ENCODE data around the gene TIMM13.

The TIMM13 gene

DNA sequence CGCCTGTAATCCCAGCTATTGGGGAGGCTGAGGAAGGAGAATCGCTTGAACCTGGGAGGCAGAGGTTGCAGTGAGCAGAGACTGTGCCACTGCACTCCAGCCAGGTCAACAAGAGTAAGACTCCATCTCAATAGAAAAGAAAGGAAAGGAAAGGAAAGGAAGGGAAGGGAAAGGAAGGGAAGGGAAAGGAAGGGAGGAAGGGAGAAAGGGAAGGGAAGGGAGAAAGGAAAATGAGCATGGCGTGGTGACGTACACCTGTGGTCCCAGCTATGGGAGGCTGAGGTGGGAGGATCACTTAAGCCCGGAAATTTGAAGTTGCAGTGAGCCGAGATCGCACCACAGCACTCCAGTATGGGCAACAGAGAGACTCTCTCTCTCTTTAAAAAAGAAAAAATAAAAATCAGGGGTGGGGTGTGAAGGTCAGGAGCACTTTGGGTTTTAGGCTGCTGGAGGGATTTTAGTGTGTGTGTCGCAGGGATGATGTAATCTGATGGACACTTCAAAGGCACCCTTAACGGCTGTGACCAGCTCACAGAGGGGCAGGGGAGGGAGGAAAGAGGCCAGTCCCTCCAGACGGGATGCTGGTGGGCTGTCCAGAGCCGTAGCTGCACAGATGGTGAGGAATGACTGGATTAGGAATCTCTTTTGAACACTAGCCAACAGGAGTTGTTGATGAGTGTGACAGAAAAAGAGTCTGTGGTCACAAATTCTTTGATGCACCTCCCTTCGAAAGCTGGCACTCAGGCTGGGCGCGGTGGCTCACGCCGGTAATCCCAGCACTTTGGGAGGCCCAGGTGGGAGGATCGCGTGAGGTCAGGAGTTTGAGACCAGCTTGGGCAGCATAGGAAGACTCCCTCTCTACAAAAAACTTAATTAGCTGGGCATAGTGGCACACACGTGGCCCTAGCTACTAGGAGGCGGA is 39.8 kb downstream of the TIMM13 start:
- DNase-seq (ENCODE audit: low read depth in 2 of 2, low spot score in 1 of 2) = no peak

DNA sequence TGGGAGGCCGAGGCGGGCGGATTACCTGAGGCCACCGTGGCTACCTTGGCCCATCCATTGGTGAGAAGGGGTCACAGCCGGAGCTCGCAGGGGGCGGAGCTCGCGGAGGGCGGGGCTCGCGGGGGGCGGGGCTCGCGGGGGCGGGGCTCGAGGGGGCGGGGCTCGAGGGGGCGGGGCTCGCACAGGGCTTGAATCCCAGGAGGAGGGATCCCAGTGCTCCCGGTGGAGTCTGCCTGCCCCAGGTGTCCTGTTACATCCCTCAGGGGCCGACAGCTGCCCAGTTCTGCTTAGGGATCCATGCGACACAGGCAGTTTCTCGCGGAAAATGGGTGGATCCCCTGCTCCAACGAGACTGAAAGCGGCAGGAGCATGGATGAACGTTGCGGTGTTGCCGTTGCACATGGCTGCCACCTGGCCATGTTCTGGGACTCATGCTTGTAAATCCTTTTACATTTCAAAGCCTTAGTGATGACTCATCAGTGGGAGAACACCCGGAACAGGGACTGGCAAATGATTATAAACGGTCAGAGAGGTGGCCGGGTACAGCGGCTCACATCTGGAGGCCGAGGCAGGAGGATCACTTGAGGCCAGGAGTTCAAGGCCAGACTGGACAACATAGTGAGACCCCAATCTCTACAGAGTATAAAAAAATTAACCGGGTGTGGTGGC is 42.2 kb downstream of the TIMM13 start:
- DNase-seq (ENCODE audit: low read depth in 2 of 2, low spot score in 1 of 2) = no peak

DNA sequence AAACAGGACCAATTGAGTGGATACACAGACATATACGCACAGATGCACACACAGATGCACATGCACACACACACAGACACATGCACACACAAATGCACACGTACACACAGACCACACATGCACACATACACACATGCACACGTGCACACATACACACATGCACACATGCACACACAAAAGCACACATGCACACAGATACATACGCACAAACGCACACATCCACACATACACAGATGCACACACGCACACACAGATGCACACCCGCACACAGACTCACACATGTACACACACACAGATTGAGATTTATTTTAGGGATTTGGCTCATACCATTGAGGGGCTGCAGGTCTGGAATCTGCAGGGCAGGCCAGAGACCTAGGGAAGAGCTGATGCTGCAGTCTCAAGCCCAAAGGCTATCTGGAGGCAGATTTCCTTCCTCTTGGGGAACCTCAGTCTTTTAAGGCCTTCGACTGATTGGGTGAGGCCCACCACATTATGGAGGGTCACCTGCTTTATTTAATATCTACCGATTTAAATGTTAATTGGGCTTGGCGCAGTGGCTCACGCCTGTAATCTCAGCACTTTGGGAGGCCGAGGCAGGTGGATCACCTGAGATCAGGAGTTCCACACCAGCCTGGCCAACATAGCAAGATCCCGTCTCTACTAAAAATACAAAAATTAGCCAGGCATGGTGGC is 44.7 kb downstream of the TIMM13 start:
- no peak for DNase-seq (ENCODE audit: low read depth in 2 of 2, low spot score in 1 of 2)

DNA sequence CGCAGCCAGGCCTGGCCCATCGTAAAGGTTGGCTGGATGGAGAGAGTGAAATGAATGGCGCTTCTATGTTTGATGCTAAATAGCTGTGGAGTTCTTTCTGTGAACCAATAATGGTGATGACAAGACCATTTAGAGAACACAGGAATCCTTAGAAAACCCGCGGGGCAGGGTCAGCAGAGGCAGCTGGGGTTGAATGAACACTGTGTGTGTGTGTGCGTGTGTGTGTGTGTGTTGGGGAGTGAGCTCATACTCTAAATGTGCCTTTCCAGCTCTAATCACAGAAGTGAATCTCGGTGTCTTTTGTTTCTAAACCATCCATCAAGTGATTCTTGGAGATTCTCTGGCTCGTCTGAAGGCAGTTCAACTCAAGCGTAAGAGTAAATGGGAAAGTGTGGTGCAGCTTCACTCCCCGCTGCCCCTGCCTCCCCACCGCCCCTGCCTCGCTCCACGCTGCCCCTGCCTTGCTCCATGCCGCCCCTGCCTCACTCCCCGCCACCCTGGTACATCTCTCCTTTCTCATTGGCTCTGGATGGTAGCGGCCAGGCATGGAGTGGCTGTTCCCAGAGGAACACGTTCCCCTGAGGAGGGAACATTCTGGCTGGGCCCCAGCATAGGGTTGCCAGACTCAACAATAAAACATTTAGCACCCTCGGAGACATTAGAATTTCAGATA is 46.1 kb downstream of the TIMM13 start:
- no peak for DNase-seq (ENCODE audit: low read depth in 2 of 2, low spot score in 1 of 2)

DNA sequence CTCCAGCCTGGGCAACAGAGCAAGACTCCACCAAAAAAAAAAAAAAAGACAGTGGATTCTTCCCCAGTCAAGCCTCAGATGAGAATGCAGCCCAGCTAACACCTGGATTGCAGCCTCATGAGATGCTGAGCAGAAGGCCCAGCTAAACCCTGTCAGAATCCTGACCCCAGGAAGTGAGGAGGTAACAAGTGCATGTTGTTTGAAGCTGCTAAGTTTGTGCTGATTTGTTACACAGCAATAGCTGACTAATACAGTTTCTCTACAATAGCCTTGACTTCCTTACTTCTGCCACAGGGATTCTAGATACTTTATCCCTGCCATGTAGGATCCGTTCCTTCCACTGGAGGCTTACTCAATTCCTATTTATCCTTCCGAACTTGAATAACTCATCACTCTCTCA is 46.8 kb downstream of the TIMM13 start:
- no peak for DNase-seq (ENCODE audit: low read depth in 2 of 2, low spot score in 1 of 2)

DNA sequence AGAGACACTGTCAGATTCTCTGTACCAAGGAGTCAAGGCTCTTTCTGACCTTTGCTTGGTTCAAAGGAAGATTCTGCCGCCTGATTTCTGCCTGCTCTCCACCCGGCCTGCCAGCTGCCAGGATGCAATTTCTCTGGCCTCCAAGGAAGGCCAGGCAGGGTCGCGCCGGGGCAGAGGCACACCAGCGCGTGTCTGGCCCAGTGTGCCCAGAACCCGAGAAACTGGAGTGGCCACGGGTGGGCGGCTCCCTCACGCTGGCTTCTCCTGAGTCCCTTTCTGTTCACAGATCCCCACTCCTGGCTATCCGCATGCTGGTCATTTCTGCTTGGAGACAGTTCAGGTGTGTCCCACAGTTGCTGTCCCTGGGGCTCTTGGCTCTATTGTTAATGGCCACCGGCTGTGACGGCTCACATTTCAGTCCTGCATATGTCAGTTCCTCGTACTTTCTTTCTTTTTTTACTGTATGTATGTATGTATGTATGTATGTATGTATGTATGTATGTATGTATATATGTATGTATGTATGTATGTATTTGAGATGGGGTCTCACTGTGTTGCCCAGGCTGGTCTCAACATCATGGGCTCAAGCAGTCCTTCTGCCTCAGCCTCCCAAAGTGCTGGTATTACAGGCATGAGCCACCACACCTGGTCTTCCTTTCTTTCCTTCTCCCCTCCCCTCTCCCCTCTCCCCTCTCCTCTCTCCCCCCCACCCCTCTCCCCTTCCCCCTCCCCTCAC is 50.4 kb downstream of the TIMM13 start:
- no peak for DNase-seq (ENCODE audit: low read depth in 2 of 2, low spot score in 1 of 2)
